ENCODE results near the gene PLEKHA8.

Gene PLEKHA8

DNA sequence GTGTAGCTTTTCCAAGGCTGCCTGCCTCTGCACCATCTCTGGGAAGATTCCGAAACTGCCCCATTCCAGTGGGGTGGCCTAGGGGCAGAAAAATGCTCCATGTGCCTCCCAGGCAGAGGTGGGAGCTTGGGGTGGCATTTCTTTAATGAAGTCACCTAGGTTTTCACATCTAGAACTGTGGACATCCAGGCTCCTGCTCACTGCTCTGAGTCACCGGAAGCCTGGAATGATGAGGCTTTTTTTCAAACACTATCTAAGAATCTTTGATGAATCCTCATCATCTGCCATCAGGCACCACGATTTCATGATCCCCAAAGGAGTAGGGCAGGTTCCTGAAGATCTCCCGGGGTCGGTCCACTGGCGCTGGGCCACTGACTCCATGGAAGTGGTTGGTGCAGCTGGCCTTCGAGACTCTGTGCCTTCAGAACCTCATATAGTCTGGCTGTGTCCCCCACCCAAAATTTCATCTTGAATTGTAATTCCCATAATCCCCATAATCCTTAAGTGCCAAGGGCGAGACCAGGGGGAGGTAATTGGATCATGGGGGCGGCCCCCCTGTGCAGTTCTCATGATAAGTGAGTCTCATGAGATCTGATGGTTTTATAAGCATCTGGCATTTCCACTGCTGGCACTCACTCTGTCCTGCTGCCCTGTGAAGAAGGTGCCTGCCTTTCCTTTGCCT lies 143.7 kb downstream of the PLEKHA8 start:
- H3K79me2 ChIP-seq (ENCODE audit: insufficient read depth, low read length), result no peaks in the 10 kb centered on the region
- no peak overlapping the region for H3K9ac ChIP-seq (ENCODE audit: low read depth, low read length, poor library complexity, severe bottlenecking)
- no peaks in the 10 kb centered on the region for H3K9me3 ChIP-seq (ENCODE audit: insufficient read depth, low read depth, low read length)
- H3K4me1 ChIP-seq (ENCODE audit: insufficient read depth, low read length, poor library complexity, severe bottlenecking), result peaks cover 8% of the 10 kb centered on the region
- H3K36me3 ChIP-seq (ENCODE audit: insufficient read depth, low read length), result no peaks in the 10 kb centered on the region
- H4K20me1 ChIP-seq (ENCODE audit: insufficient read depth, low read length, poor library complexity, severe bottlenecking), result no peaks in the 10 kb centered on the region
- H3F3A ChIP-seq (ENCODE audit: low read depth), result no peaks in the 10 kb centered on the region
- no peaks in the 10 kb centered on the region for H3K27me3 ChIP-seq (ENCODE audit: insufficient read depth, low read length, poor library complexity, severe bottlenecking)
- H3K4me2 ChIP-seq (ENCODE audit: low read depth, low read length, poor library complexity, severe bottlenecking), result no peak overlapping the region
- TF ChIP-seq, protein P1, sequence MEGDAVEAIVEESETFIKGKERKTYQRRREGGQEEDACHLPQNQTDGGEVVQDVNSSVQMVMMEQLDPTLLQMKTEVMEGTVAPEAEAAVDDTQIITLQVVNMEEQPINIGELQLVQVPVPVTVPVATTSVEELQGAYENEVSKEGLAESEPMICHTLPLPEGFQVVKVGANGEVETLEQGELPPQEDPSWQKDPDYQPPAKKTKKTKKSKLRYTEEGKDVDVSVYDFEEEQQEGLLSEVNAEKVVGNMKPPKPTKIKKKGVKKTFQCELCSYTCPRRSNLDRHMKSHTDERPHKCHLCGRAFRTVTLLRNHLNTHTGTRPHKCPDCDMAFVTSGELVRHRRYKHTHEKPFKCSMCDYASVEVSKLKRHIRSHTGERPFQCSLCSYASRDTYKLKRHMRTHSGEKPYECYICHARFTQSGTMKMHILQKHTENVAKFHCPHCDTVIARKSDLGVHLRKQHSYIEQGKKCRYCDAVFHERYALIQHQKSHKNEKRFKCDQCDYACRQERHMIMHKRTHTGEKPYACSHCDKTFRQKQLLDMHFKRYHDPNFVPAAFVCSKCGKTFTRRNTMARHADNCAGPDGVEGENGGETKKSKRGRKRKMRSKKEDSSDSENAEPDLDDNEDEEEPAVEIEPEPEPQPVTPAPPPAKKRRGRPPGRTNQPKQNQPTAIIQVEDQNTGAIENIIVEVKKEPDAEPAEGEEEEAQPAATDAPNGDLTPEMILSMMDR (conservative IDR thresholded peaks at IDR 0.05; ENCODE audit: low read length), result no peak
- no peak for TF ChIP-seq EZH2phosphoT487 (IDR thresholded peaks at IDR 0.05; ENCODE audit: borderline replicate concordance)
- no peak overlapping the region for H3K4me3 ChIP-seq (ENCODE audit: low read length, poor library complexity, severe bottlenecking)
- H3K9me2 ChIP-seq (replicated peaks; ENCODE audit: low read depth, low read length), result no peaks in the 10 kb centered on the region
- H2AFZ ChIP-seq (ENCODE audit: low read length), result no peak overlapping the region

DNA sequence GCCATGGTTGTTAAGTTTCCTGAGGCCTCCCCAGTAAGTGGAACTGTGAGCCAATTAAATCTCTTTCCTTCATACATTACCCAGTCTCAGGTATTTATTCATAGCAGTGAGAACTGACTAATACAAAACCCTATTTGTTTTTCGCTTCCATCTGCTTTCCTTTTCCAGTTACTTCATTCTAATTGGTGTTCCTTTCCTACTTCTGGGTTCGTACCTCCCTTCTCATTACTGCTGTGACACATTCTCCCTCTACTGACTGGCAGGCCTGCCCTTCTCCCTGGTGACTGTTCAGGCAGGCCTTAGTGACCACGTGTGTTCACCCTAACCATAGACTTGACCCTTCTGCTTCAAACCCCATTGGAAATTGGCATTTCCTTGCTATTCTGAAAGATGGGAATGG lies 144.2 kb downstream of the PLEKHA8 start:
- no peak overlapping the region for H2AFZ ChIP-seq (ENCODE audit: low read length)
- no peaks in the 10 kb centered on the region for H4K20me1 ChIP-seq (ENCODE audit: insufficient read depth, low read length, poor library complexity, severe bottlenecking)
- TF ChIP-seq, protein P1 (conservative IDR thresholded peaks at IDR 0.05; ENCODE audit: low read length), result no peak
- no peak for TF ChIP-seq EZH2phosphoT487 (IDR thresholded peaks at IDR 0.05; ENCODE audit: borderline replicate concordance)
- no peak overlapping the region for H3K4me3 ChIP-seq (ENCODE audit: low read length, poor library complexity, severe bottlenecking)
- no peaks in the 10 kb centered on the region for H3K9me3 ChIP-seq (ENCODE audit: insufficient read depth, low read depth, low read length)
- H3K4me1 ChIP-seq (ENCODE audit: insufficient read depth, low read length, poor library complexity, severe bottlenecking), result peaks cover 8% of the 10 kb centered on the region
- no peaks in the 10 kb centered on the region for H3K27me3 ChIP-seq (ENCODE audit: insufficient read depth, low read length, poor library complexity, severe bottlenecking)
- no peaks in the 10 kb centered on the region for H3K36me3 ChIP-seq (ENCODE audit: insufficient read depth, low read length)
- H3K9ac ChIP-seq (ENCODE audit: low read depth, low read length, poor library complexity, severe bottlenecking), result no peak overlapping the region
- no peak overlapping the region for H3K4me2 ChIP-seq (ENCODE audit: low read depth, low read length, poor library complexity, severe bottlenecking)
- H3K9me2 ChIP-seq (replicated peaks; ENCODE audit: low read depth, low read length), result no peaks in the 10 kb centered on the region
- H3F3A ChIP-seq (ENCODE audit: low read depth), result no peaks in the 10 kb centered on the region
- no peaks in the 10 kb centered on the region for H3K79me2 ChIP-seq (ENCODE audit: insufficient read depth, low read length)

DNA sequence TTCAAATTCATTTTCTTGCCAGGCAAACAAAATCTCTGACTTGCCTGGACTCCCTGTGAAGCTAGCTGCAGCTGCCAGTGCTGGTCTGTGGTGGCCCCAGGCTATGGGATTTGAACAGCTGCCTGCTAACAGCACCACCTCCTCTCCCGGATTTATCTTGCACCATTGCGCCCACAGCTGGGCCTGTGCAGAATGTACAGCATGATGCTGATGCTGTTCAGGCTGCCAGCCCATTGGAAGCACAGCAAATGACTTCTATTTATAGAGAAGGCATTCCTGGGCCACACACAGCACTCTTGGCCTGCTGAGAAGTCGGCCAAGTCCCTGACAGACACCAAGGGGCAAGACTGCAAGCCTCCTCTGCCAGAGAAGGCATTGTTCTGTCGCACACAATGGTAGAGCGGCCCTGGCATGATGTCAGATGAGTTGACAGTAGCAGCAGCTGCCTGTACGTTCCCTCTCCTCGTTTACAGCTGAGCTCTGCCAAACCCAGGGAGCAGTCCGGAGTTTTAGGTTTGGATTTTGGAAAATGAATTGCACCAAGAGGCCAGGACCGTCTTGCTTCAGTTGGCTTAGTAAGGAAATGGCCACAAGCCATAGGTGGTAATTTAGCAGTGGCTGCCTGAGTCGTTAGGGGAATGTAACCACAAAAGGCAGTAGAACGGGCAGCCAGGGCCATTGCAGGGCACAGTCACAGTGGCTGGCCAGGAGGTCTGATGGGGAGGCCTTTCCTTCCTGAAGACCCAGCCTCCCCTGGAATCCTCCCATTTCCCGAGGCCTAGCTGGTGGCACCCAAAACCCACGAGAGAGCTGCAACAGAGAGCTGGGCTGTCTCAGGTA lies 145.1 kb downstream of the PLEKHA8 start:
- Histone ChIP-seq H3F3A (ENCODE audit: low read depth) (no peaks in the 10 kb centered on the region), H3K4me3 (ENCODE audit: low read length, poor library complexity, severe bottlenecking) (no peak overlapping the region), H3K9ac (ENCODE audit: low read depth, low read length, poor library complexity, severe bottlenecking) (no peak overlapping the region), H2AFZ (ENCODE audit: low read length) (peak overlapping the region; percentile 54; the same call in 1 of the 2 replicates), H3K4me1 (ENCODE audit: insufficient read depth, low read length, poor library complexity, severe bottlenecking) (peaks cover 8% of the 10 kb centered on the region), H3K36me3 (ENCODE audit: insufficient read depth, low read length) (no peaks in the 10 kb centered on the region), H3K4me2 (ENCODE audit: low read depth, low read length, poor library complexity, severe bottlenecking) (peak overlapping the region; percentile 17), H3K79me2 (ENCODE audit: insufficient read depth, low read length) (no peaks in the 10 kb centered on the region), H3K9me3 (ENCODE audit: insufficient read depth, low read depth, low read length) (no peaks in the 10 kb centered on the region), H3K9me2 (replicated peaks; ENCODE audit: low read depth, low read length) (no peaks in the 10 kb centered on the region), H3K27me3 (ENCODE audit: insufficient read depth, low read length, poor library complexity, severe bottlenecking) (no peaks in the 10 kb centered on the region), H4K20me1 (ENCODE audit: insufficient read depth, low read length, poor library complexity, severe bottlenecking) (no peaks in the 10 kb centered on the region)
- TF ChIP-seq EZH2phosphoT487 (IDR thresholded peaks at IDR 0.05; ENCODE audit: borderline replicate concordance), result no peak
- TF ChIP-seq, protein P1 (conservative IDR thresholded peaks at IDR 0.05; ENCODE audit: low read length), result peak; percentile 35

All from Loucy (cell line).